ENCODE measurements around the gene RAE1. TPM values are rescaled to one million over a fixed set of nuclear protein-coding genes. Genes with fewer than 3 reads are reported as not detected.

The RAE1 gene
- total RNA-seq, 1 donor from 2014 or later = 36.6 TPM

DNA sequence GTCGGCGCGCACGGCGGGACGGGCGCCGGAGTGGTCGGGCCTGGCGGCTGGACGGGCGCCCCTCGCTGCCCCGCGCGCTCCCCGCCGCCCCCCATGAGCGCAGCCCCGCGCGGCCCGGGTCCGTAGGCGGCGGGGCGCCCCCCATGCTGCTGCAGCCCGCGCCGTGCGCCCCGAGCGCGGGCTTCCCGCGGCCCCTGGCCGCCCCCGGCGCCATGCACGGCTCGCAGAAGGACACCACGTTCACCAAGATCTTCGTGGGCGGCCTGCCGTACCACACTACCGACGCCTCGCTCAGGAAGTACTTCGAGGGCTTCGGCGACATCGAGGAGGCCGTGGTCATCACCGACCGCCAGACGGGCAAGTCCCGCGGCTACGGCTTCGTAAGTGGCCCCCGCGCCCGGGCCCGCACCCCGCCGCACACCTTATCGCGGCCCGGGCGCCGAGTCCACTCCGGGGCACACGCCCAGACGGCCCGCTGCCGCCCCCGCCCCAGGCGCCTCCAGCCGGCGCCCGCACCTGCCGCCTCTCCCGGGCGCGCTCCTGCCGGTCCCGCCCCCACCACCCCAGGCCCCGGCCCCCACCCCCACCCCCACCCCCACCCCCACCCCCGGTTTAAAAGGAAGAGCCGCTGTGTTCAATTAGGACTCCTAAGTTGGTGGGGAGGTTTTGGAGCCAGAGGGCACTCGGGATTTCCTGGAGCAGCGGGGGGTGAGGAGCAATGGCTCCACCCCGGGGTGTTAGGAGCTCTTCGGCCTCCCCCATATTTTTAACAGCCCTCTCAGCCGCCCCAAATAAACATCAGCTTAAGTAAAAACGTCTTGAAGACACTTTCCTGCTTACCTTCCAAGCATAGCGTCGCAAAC lies 40.6 kb downstream of the RAE1 start:
- no peak for TF ChIP-seq CTCF (IDR thresholded peaks at IDR 0.05)
- POLR2A ChIA-PET = interaction anchor here (1.1 to 7.3 kb wide), 20 partner anchors 10 to 1260 kb away, joined by 3 to 244 read pairs (median 9); partner anchors contain the start of genes STX16 and ZBP1
- CTCF ChIA-PET = interaction anchor here (0.7 to 3.5 kb wide), 7 partner anchors 9 to 107 kb away, joined by 3 to 19 read pairs (median 5); no protein-coding TSS in a partner anchor
- ATAC-seq (ENCODE audit: low read depth) = peak; percentile 0
- Mint-ChIP-seq H3K4me3 (peak overlapping the region; percentile 92), H3K36me3 (ENCODE audit: low read depth) (peaks cover 43% of the 10 kb centered on the region), H3K27ac (peak overlapping the region; percentile 91), H3K9me3 (no peaks in the 10 kb centered on the region), H3K4me1 (peaks cover 68% of the 10 kb centered on the region), H3K27me3 (no peaks in the 10 kb centered on the region)
- DNase-seq = peak; percentile 45
- intact Hi-C loops (cut with micrococcal nuclease) = loop anchor here (1.0 to 10.0 kb wide), 11 partner anchors 10 to 1773 kb away; partner anchors contain the start of genes CTSZ, RAB22A, RTF2 and ZNF831

DNA sequence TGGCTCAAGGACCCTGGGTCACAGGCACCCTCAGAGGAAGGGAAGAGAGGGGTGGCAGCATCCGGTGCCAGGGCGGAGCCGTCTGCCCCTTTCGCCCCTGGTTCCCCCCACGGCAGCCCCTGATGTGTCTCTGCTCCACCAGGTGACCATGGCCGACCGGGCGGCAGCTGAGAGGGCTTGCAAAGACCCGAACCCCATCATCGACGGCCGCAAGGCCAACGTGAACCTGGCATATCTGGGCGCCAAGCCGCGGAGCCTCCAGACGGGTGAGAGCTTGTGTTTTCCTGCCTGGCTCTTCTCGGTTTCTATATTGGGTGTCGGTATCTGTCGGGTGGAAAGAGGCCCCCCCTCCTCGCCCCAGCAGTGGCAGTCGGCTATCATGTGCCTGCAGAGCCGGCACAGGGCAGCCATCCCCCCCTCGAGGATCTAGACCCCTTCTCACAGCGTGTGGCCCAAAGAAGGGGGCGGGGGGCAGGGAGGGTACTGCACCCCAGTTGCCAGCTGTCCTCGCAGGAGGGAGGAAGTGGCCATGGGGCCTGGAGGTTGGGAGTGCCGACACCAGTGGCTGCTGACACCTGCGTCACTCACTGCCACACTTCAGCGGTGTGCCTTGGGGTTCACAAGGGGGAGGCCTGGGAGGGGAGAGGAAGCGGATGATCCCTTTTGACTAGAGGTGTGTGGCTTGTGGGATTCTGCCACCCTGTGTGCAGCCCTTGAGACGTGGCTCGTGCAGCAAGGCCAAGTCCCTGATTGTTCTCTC lies 41.6 kb downstream of the RAE1 start:
- ATAC-seq (ENCODE audit: low read depth) (peak; percentile 9), DNase-seq (peak; percentile 61)
- CTCF ChIA-PET = interaction anchor here (0.7 to 1.8 kb wide), 4 partner anchors 8 to 106 kb away, joined by 3 to 5 read pairs (median 4); no protein-coding TSS in a partner anchor
- Mint-ChIP-seq H3K36me3 (ENCODE audit: low read depth) (peaks cover 53% of the 10 kb centered on the region), H3K4me3 (peak overlapping the region; percentile 92), H3K27ac (peak overlapping the region; percentile 91), H3K4me1 (peaks cover 79% of the 10 kb centered on the region), H3K9me3 (no peaks in the 10 kb centered on the region), H3K27me3 (no peaks in the 10 kb centered on the region)
- intact Hi-C loops (cut with micrococcal nuclease) = loop anchor here (1.0 to 10.0 kb wide), 7 partner anchors 9 to 1772 kb away; partner anchors contain the start of genes RTF2 and ZNF831
- TF ChIP-seq CTCF (IDR thresholded peaks at IDR 0.05) = no peak
- POLR2A ChIA-PET = interaction anchor here (1.2 to 7.3 kb wide), 16 partner anchors 9 to 1259 kb away, joined by 3 to 244 read pairs (median 12); partner anchors contain the start of genes STX16 and ZBP1

GRCh38 chr20:57393321-57394120 lies 42.5 kb downstream of the RAE1 start:
- CTCF ChIA-PET = interaction anchor here (1.8 kb wide), 1 partner anchor 11 kb away, joined by 4 read pairs; no protein-coding TSS in a partner anchor
- H3K4me1 Mint-ChIP-seq = peaks cover 82% of the 10 kb centered on the region
- peak overlapping the region; percentile 91 for H3K27ac Mint-ChIP-seq
- H3K4me3 Mint-ChIP-seq = peak overlapping the region; percentile 92
- ATAC-seq (ENCODE audit: low read depth) = no peak
- H3K27me3 Mint-ChIP-seq = no peaks in the 10 kb centered on the region
- DNase-seq = no peak
- H3K36me3 Mint-ChIP-seq (ENCODE audit: low read depth) = peaks cover 59% of the 10 kb centered on the region
- no peak for TF ChIP-seq CTCF (IDR thresholded peaks at IDR 0.05)
- no peaks in the 10 kb centered on the region for H3K9me3 Mint-ChIP-seq
- POLR2A ChIA-PET = interaction anchor here (1.4 to 7.3 kb wide), 10 partner anchors 8 to 913 kb away, joined by 3 to 244 read pairs (median 18); no protein-coding TSS in a partner anchor
- intact Hi-C loops (cut with micrococcal nuclease) = loop anchor here (5.0 to 10.0 kb wide), 5 partner anchors 309 to 1771 kb away; partner anchors contain the start of genes RTF2 and ZNF831

GRCh38 chr20:57394121-57395082 lies 43.3 kb downstream of the RAE1 start:
- ATAC-seq (ENCODE audit: low read depth) (no peak), DNase-seq (no peak)
- no peak for TF ChIP-seq CTCF (IDR thresholded peaks at IDR 0.05)
- Mint-ChIP-seq H3K27me3 (no peaks in the 10 kb centered on the region), H3K4me1 (peaks cover 85% of the 10 kb centered on the region), H3K36me3 (ENCODE audit: low read depth) (peaks cover 65% of the 10 kb centered on the region), H3K4me3 (no peak overlapping the region), H3K27ac (peak overlapping the region; percentile 91), H3K9me3 (no peaks in the 10 kb centered on the region)
- ChIA-PET CTCF (no interaction called here), POLR2A (interaction anchor here (1.6 to 7.3 kb wide), 3 partner anchors 38 to 87 kb away, joined by 5 to 112 read pairs (median 86); no protein-coding TSS in a partner anchor)
- intact Hi-C loops (cut with micrococcal nuclease) = loop anchor here (5.0 to 10.0 kb wide), 5 partner anchors 308 to 1770 kb away; partner anchors contain the start of genes RTF2 and ZNF831

All from activated B cell treated with CpG ODN at 0.5 μM for 24 hours (primary cell).